Measurements from ENCODE around the gene TMEM198. TPM values are rescaled to one million over a fixed set of nuclear protein-coding genes. Genes with fewer than 3 reads are reported as not detected.

Gene TMEM198
- total and polyA plus RNA-seq, 2 experiments from 2014 or later: 8.0 to 10.4 TPM

DNA sequence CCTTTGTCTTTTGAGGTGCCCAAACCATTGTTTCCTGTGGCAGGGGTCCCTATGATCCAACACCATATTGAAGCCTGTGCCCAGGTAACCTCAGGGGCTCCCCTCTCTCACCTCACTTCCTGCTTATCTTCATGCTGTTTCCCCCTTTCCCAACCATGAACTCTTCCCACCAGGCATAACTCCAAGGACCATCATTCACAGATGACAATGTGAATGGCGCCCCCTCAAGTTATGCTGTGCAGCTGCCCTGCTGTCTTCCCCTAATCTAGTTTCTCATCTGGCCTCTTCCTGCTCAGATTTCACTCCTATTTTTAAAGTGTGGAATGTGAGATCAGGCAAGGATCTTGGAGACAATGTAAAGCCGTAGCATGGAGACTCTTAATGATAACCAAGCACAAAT is 43.7 kb upstream of the TMEM198 start:
- WGBS (ENCODE audit: low lambda C conversion rate, missing lambda C conversion rate): 79% methylated on average over 2 of the region's 2 CpGs
- Histone ChIP-seq H3K4me1 (ENCODE audit: insufficient read depth) (peaks cover 23% of the 10 kb centered on the region), H3K27ac (no peak overlapping the region)

DNA sequence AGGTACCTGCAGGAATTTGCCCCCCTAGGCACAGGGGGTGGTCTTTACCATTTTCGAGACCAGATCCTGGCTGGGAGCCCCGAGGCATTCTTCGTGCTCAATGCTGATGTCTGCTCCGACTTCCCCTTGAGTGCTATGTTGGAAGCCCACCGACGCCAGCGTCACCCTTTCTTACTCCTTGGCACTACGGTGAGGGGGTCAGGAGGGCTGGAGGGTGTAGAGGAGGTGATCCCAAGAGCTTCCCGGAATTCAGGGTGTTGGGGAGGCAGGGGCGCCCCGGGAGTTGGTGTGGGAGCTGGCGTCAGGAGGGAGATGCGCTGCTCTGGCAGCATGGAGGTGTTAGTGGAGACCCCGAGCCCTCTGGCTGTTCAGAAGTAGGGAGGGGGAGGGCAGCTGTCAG is 42.0 kb upstream of the TMEM198 start:
- no peaks in the 10 kb centered on the region for H3K36me3 ChIP-seq (replicated peaks; ENCODE audit: insufficient read depth, low read depth)

More for the DNA sequence above, 43.7 kb upstream of the TMEM198 start:
- Histone ChIP-seq H3K4me2 (peak overlapping the region; percentile 84), H2AFZ (no peak overlapping the region), H3K4me3 (no peak overlapping the region), H3K79me2 (peaks cover 12% of the 10 kb centered on the region), H3K9me2 (replicated peaks; ENCODE audit: insufficient read depth) (no peaks in the 10 kb centered on the region), H3K27me3 (peaks cover 23% of the 10 kb centered on the region), H3K9me3 (ENCODE audit: low read depth) (no peaks in the 10 kb centered on the region), H4K20me1 (ENCODE audit: insufficient read depth, poor library complexity, severe bottlenecking) (no peaks in the 10 kb centered on the region), H3K36me3 (replicated peaks; ENCODE audit: insufficient read depth, low read depth) (no peaks in the 10 kb centered on the region)
- TF ChIP-seq, protein P1, sequence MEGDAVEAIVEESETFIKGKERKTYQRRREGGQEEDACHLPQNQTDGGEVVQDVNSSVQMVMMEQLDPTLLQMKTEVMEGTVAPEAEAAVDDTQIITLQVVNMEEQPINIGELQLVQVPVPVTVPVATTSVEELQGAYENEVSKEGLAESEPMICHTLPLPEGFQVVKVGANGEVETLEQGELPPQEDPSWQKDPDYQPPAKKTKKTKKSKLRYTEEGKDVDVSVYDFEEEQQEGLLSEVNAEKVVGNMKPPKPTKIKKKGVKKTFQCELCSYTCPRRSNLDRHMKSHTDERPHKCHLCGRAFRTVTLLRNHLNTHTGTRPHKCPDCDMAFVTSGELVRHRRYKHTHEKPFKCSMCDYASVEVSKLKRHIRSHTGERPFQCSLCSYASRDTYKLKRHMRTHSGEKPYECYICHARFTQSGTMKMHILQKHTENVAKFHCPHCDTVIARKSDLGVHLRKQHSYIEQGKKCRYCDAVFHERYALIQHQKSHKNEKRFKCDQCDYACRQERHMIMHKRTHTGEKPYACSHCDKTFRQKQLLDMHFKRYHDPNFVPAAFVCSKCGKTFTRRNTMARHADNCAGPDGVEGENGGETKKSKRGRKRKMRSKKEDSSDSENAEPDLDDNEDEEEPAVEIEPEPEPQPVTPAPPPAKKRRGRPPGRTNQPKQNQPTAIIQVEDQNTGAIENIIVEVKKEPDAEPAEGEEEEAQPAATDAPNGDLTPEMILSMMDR (IDR thresholded peaks at IDR 0.05; ENCODE audit: poor library complexity): peak; percentile 18
- TF ChIP-seq EZH2phosphoT487 (IDR thresholded peaks at IDR 0.05; ENCODE audit: low read depth, severe bottlenecking, unreplicated experiment): no peak
- no peak for TF ChIP-seq EZH2 (IDR thresholded peaks at IDR 0.05; ENCODE audit: borderline replicate concordance)
- DNase-seq (ENCODE audit: low spot score): no peak

DNA sequence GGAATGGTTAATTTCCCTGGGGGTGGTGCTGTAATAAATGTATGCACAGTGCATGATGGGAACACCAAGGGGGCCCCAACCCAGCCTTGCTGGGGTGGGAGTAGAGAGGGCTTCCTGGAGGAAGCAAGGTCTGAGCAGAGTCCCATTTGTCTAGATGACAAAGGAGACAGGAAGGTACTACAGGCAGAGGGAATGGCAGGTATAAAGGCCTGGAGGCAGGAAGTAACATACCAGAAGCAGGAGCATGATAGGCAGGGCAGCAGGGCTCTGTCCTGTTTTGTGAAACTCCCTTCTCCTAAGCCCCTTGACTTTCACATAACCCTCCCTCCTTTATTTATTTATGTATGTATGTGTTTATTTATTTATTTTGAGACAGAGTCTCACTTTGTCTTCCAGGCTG is 41.2 kb upstream of the TMEM198 start:
- TF ChIP-seq, protein P1 (IDR thresholded peaks at IDR 0.05; ENCODE audit: poor library complexity): no peak
- TF ChIP-seq EZH2 (IDR thresholded peaks at IDR 0.05; ENCODE audit: borderline replicate concordance): no peak
- TF ChIP-seq EZH2phosphoT487 (IDR thresholded peaks at IDR 0.05; ENCODE audit: low read depth, severe bottlenecking, unreplicated experiment): no peak
- H3K27ac ChIP-seq: no peak overlapping the region
- no peak for DNase-seq (ENCODE audit: low spot score)
- no peaks in the 10 kb centered on the region for H3K9me3 ChIP-seq (ENCODE audit: low read depth)
- H3K36me3 ChIP-seq (replicated peaks; ENCODE audit: insufficient read depth, low read depth): no peaks in the 10 kb centered on the region
- no peaks in the 10 kb centered on the region for H4K20me1 ChIP-seq (ENCODE audit: insufficient read depth, poor library complexity, severe bottlenecking)
- H3K4me2 ChIP-seq: no peak overlapping the region
- H3K79me2 ChIP-seq: peaks cover 12% of the 10 kb centered on the region
- H3K4me1 ChIP-seq (ENCODE audit: insufficient read depth): peaks cover 15% of the 10 kb centered on the region
- H3K9me2 ChIP-seq (replicated peaks; ENCODE audit: insufficient read depth): no peaks in the 10 kb centered on the region
- H3K4me3 ChIP-seq: no peak overlapping the region
- peaks cover under 1% of the 10 kb centered on the region for H3K27me3 ChIP-seq
- no peak overlapping the region for H2AFZ ChIP-seq

More for the DNA sequence above, 42.0 kb upstream of the TMEM198 start:
- H3K79me2 ChIP-seq: peaks cover 12% of the 10 kb centered on the region
- H3K27ac ChIP-seq: no peak overlapping the region
- no peaks in the 10 kb centered on the region for H4K20me1 ChIP-seq (ENCODE audit: insufficient read depth, poor library complexity, severe bottlenecking)
- TF ChIP-seq EZH2 (IDR thresholded peaks at IDR 0.05; ENCODE audit: borderline replicate concordance) (no peak), EZH2phosphoT487 (IDR thresholded peaks at IDR 0.05; ENCODE audit: low read depth, severe bottlenecking, unreplicated experiment) (no peak)
- TF ChIP-seq, protein P1 (IDR thresholded peaks at IDR 0.05; ENCODE audit: poor library complexity): no peak
- H3K9me2 ChIP-seq (replicated peaks; ENCODE audit: insufficient read depth): no peaks in the 10 kb centered on the region
- WGBS (ENCODE audit: low lambda C conversion rate, missing lambda C conversion rate): 86% methylated on average over 14 of the region's 14 CpGs
- no peak overlapping the region for H3K4me2 ChIP-seq
- DNase-seq (ENCODE audit: low spot score): no peak
- H3K27me3 ChIP-seq: peaks cover 8% of the 10 kb centered on the region
- peaks cover 22% of the 10 kb centered on the region for H3K4me1 ChIP-seq (ENCODE audit: insufficient read depth)
- H3K4me3 ChIP-seq: no peak overlapping the region
- no peaks in the 10 kb centered on the region for H3K9me3 ChIP-seq (ENCODE audit: low read depth)
- H2AFZ ChIP-seq: no peak overlapping the region

DNA sequence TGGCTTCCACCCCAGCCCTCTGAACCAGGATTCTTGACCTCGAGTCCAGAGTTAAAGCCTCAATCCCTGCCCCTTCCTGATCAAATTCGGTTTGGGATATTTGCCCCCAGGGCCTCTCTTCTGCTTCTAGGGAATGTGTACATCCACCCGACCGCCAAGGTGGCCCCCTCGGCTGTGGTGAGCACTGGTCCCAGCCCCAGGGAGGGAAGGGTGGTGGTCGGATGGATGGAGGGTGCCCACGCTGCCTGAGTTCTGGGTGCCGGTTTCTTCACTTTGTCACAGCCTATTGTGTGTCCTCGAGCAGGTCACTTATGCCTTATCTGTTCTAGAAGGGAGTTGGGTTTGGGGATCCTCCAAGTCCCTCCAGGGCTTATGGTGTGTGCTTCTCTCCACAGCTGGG is 38.2 kb upstream of the TMEM198 start:
- DNase-seq (ENCODE audit: low spot score): no peak
- peaks cover 20% of the 10 kb centered on the region for H3K4me1 ChIP-seq (ENCODE audit: insufficient read depth)
- H3K4me2 ChIP-seq: no peak overlapping the region
- no peak overlapping the region for H2AFZ ChIP-seq
- no peaks in the 10 kb centered on the region for H4K20me1 ChIP-seq (ENCODE audit: insufficient read depth, poor library complexity, severe bottlenecking)
- WGBS (ENCODE audit: low lambda C conversion rate, missing lambda C conversion rate): 88% methylated on average over 9 of the region's 9 CpGs
- no peaks in the 10 kb centered on the region for H3K9me2 ChIP-seq (replicated peaks; ENCODE audit: insufficient read depth)
- H3K4me3 ChIP-seq: no peak overlapping the region
- H3K9me3 ChIP-seq (ENCODE audit: low read depth): no peaks in the 10 kb centered on the region
- H3K27ac ChIP-seq: no peak overlapping the region
- no peak for TF ChIP-seq EZH2phosphoT487 (IDR thresholded peaks at IDR 0.05; ENCODE audit: low read depth, severe bottlenecking, unreplicated experiment)
- TF ChIP-seq, protein P1 (IDR thresholded peaks at IDR 0.05; ENCODE audit: poor library complexity): no peak
- no peak for TF ChIP-seq EZH2 (IDR thresholded peaks at IDR 0.05; ENCODE audit: borderline replicate concordance)
- H3K79me2 ChIP-seq: no peaks in the 10 kb centered on the region
- no peaks in the 10 kb centered on the region for H3K27me3 ChIP-seq
- H3K36me3 ChIP-seq (replicated peaks; ENCODE audit: insufficient read depth, low read depth): no peaks in the 10 kb centered on the region
